GM21723 (cell line): ENCODE measurements around the gene HMX1.

Source experiments
- ATAC-seq: cut with Tn5 transposase; IDR thresholded peaks from one replicate; pipeline ENCODE4 v1.9.1; 2021; ENCODE audit warnings: mild to moderate bottlenecking, moderate library complexity; ENCODE audit not compliant: unreplicated experiment

Gene HMX1

DNA sequence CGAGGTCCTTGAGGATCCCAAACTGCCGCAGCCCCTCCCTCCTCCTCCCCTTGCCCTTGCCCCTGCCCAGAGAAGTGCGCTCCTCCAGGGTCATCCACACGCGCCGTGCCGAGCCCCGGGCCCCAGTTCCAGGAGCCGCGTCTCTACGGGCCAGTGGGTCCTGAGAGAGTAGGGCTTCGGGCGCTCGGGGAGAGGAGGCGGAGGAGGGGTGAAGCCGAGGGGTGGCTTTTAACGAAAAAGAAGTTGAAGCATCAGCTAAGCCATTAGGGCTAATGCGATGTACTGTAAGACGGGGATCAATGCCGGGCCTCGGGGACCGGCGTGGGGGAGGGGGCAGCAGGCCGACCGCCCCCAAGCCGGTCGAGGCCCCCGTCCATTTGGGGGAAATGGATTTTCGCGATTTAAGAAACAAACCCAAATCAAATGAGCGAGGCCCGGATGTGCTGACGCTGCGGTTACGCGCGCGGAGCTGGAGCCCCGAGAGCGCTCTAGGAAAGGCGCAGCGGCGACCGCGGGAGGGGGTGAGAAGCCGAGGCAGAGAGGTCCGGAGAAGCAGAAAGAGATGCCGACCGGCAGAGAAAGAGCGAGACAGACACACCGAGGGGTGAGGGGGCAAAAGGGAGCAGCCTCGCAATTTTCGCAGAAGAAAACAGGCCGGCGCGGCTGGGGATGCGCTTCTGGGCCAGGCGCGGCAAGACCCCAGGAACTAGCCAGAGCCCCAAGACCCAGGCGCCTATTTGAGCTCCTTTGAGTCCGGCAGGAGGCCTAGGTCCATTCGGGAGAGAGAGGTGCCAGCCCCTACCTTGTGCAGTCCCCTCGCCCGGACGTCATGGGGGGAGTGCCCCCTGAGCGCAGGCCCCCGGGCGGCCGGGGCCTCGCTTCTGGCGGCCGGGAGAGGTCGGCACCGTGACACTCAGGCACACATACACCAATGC is 13.6 kb downstream of the HMX1 start:
- ATAC-seq, result no peak

GRCh38 chr4:8856835-8857621 is 14.6 kb downstream of the HMX1 start:
- ATAC-seq, result no peak

DNA sequence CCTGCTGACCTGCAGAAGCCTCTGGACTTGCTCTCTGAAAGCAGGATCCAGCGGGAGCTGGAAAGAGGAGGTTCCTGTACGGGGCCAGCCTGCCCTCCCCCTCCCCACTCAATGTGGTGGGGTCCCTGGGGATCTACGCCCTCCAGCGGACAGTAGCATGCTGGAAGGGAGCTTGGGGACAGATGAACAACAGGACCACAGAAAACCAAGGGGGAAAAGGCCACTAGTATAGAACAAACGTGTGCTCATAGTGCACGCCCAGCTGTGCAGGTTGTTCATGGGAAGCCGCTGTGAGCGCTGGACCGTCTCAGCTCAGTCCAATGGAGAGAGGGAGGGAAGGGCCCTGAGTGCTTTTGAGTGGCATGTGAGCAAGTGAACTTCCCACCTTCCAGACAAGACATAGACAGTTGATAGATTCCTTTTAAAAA is 15.8 kb downstream of the HMX1 start:
- no peak for ATAC-seq

GRCh38 chr4:8854931-8855330 is 16.7 kb downstream of the HMX1 start:
- no peak for ATAC-seq

DNA sequence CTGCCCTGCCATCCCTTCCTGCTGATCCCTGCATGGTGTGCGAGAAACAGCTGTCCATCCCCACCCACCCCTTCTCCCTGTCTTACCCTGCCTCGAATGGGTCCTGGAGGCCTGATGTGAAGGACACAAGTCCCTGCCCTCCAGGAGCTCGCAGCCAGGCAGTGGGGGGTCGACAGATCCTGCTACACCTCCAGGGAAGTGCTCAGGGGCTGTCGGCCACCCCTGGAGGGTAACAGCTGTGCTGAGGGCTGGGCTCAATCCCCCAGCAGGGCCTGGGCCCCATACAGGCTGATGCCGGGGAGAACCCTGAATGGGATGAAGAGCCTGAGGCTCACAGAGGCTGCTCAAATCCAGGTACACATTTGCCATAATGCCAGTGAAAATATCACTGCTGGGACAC is 17.6 kb downstream of the HMX1 start:
- no peak for ATAC-seq

DNA sequence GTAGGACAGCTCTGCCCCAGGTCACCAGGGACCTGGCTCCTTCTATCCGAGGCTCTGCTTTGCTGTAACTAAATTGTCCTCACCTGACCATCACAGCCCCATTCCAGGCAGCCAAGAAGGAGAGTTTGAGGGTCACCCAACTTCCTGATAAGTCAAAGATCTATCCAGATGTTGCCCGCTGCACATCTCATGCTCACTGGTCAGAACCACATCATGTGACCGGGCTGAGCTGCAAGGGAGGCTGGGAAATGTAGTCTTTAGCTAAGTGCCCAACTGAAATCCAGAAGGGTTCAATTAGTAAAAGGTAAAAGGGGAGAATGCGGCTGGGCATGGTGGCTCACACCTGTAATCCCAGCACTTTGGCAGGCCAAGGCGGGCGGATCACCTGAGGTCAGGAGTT is 18.4 kb downstream of the HMX1 start:
- no peak for ATAC-seq

GRCh38 chr4:8852118-8852704 is 19.4 kb downstream of the HMX1 start:
- ATAC-seq, result no peak

DNA sequence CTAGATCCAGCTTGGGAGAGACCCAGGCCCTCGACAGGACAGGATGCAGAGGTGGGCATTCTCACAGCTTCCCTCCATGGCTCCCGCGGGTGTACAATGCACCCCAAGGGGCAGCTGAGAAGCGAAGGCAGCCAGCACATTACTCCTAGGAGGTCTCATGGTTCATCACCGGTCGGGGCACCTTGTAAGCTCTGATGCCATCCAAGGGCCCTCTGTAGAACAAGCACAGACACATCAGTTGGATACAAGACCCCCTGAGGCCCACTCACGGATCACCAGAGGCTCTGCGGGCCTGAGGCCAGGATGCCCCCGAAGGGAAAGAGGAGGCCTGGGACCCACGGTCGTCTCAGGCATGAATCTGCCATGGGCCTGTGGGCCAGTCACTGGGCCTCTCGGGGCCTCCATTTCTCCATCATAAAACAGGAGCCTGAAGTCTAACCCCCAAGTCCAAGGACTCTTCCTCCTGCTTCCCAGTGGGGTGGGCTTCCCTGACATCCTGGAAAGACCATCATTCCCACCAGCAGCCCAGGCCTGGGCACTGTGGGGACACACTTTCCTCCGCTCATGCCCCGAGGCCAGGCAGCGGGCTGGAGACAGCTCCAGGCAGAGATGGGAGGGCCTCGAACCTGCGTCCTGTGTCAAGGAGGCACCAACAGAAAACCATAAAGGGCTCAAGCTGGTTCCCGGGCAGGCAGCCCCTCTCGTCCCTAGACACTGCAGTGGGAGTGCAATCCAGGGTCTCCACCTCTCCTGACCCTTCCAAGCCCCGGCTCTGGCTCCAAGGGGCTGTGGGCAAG is 20.1 kb downstream of the HMX1 start:
- no peak for ATAC-seq

- ATAC-seq, result no peak
Measured at GRCh38 chr4:8850830-8851188, 20.8 kb downstream of the HMX1 start.

- ATAC-seq, result no peak
Measured at GRCh38 chr4:8850074-8850829, 21.4 kb downstream of the HMX1 start.

- ATAC-seq, result no peak
Measured at GRCh38 chr4:8849266-8850073, 22.2 kb downstream of the HMX1 start.

DNA sequence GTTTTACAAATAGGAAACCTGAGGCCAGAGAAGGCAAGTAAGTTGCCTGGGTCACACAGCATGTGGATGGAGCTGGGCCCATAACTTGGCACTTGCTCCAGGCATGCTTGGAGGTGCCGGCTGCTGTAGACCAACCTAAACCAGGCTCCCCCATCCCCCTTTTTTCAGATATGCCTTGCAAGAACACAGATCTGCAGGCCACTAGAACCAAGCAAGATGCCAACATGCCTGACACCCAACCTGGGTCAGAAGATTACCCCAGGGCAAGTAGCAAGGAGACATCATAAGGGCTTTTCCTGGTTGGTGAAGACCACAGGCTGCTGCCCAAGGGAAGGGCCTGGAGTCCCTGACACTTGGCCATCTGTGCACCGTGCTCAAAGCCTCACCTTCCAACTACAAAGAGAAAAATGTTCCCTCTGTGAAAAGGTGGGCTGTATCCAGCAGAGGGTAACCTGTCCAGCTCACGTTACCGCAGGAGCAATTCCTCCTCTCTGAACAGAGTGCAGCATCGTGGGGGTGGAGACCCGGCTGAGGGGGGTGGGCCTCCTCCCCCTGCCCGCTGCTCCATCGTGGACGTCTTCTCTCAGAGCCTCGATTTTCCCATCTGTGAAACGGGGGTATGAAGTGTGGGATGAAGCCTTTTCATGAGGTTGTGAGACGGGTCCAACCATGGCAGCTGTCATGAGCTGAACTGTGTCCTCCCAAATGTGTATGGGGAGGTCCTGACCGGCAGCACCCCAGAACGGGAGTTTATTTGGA is 23.0 kb downstream of the HMX1 start:
- ATAC-seq, result no peak

DNA sequence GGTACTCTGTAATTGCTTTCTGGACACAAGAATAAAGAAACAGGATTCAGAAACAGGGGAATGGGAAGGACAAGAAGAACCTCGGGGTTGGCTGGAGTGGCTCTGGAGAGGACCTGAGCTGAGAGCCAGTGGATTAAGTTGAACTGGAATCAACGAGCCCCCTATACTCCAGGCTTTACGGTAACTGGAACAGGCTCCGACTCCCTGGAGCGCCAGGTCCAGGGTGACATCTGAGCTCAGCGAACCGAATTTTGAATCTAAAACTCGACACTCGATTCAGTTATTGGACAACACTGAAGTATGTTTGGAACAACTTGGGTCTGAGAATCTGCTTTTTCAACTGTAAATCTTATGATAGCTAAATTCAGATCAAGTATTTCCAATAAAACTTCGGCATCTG is 23.9 kb downstream of the HMX1 start:
- ATAC-seq, result no peak

- no peak for ATAC-seq
Measured at GRCh38 chr4:8847331-8847730, 24.3 kb downstream of the HMX1 start.

- ATAC-seq, result no peak
Measured at GRCh38 chr4:8846826-8847225, 24.8 kb downstream of the HMX1 start.

- no peak for ATAC-seq
Measured at GRCh38 chr4:8846046-8846720, 25.5 kb downstream of the HMX1 start.

- ATAC-seq, result no peak
Measured at GRCh38 chr4:8844976-8845690, 26.5 kb downstream of the HMX1 start.
